EH (cell line): ENCODE results near the gene LCT.

ENCODE experiments used
- DNase-seq: peaks from one replicate; pipeline ENCODE4 v3.0.0-alpha.2; 2015; ENCODE audit warnings: low read depth

The LCT gene

DNA sequence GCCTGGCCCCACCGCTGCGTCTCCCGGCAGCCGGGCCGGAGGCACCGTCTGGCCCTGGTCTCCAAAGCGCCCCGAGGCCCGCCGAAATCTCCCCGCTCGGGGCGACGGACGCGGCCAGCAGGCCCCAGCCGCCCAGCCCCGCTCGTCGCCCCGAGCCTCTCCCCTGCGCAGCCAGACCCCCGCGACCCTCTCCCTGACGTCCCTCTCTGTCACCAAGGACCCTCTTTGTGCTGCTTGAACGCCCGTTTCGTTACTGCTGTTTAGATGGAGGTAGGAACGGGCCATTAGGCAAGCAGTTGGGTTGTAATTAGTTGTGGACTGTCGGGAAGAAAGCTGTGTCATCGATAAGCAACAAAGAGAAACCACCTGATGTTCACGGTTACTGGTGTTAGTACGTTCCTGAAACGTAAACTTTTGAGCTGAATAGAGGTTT, 94.6 kb downstream of the LCT start:
- DNase-seq, result peak; percentile 64

DNA sequence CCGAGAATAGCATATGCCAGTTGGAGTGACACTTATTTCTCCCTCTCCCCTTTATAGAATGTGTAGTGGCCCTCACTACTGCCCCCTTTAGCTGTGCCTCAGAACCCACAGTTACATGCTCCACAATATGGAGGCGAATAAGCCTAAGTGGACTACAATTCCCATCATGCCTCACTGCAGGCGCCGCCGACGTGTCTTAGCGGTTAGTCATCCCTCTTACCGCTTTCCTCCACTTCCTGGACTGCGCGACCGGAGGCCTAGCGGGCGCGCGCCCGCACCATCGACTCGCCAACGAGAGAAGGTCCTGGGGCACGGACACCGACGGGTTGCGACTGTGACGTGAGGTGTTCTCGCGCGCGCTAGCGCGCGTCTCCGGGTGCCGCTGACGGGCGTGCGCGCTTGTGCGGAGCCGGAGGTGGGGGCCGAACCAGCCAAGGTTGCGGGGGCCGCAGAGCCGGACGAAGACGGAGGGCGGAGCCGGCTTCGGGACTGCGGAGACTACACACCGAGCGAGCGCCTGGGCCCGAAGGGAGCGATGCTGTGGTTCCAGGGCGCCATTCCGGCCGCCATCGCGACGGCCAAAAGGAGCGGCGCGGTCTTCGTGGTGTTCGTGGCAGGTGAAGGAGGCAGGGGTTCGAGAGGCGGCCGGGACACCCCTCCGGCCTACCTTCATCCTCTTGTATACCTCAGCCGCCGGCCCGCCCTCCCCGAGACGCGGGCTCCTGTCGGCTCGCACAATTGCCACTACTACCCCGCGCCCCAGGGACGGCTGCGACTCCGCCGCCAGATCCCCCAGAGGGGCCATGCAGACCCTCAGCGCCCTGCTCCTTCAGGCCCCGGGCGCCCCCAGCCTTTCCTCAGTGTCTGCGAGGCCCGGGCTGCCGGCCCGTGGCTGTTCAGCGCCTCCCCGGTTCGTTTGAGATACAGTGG, 95.3 kb downstream of the LCT start, which contains the start of gene UBXN4:
Gene UBXN4, plus strand, starts transcription at position 461 of the 930 bp plus-strand sequence. Its CDS starts 75 bp downstream, at position 536.
- peak; percentile 99 for DNase-seq

- DNase-seq, result no peak
Observed at GRCh38 chr2:135741043-135741394, 96.0 kb downstream of the LCT start.

DNA sequence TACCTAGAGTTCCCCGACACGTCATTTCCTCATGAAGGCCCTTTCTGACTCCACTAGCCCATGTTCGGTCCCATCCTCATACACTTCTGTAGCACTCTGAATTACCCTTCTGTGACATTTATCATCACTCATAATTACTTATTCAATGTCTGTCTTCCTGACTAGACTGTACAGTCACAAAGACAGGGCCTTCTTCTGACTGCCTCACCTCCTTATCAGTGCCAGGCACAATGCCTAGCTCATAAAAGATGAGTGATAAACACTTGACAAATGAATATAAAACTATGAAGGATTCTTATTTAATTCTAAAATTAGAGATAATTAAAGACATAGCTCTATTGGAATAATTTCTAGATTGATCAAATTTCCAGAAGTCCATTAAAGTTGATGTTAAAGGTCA, 96.8 kb downstream of the LCT start:
- DNase-seq, result no peak
